ENCODE results near the gene COG6. TPM values are rescaled to one million over a fixed set of nuclear protein-coding genes. Genes with fewer than 3 reads are reported as not detected.

COG6 gene
- total and polyA plus RNA-seq, 2 of the 4 experiments (the other 2 are of a cell fraction), result 22.8 to 37.5 TPM

DNA sequence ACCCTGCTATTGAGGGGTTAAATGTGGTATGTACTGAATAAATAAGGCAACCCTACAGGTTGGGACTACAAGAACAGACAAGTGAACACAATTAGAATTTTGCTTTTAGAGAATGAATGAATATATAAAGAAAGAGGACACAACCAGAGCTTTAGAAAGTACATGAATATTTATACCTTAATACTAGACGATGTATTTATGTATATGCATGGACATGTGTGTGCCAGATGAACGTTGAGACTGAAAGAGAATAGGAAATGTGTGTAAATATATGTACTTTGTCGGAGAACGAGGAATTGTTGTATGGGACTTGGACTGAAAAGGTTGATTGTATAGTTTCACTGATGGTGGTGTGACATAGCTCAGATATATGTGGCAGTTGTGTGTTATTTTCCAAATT is 9.3 kb upstream of the COG6 start:
- no peak overlapping the region for H3K4ac ChIP-seq (ENCODE audit: low read depth, low read length)
- H3K56ac ChIP-seq (ENCODE audit: extremely low read depth, insufficient read depth, low read length), result no peak overlapping the region
- H4K5ac ChIP-seq (ENCODE audit: low read depth, low read length), result no peak overlapping the region
- H2BK15ac ChIP-seq (ENCODE audit: low read depth, low read length), result no peak overlapping the region
- H3K27me3 ChIP-seq (ENCODE audit: control insufficient read depth, insufficient read depth, low read length), result 0 out of 2 replicates have a peak, but pooled peaks cover 2% of the 10 kb centered on the region
- no peak overlapping the region for H3K14ac ChIP-seq (replicated peaks; ENCODE audit: low read depth, low read length)
- BruUV-seq (replicated peaks), result no TSS peak
- H2AFZ ChIP-seq (replicated peaks; ENCODE audit: low read length, poor library complexity), result no peak overlapping the region
- H3K4me2 ChIP-seq (ENCODE audit: low read depth, low read length), result no peak overlapping the region
- H3K4me3 ChIP-seq (ENCODE audit: insufficient read depth, low read depth, low read length), result no peak overlapping the region
- H2AK5ac ChIP-seq (ENCODE audit: low read depth, low read length), result no peak overlapping the region
- no peaks in the 10 kb centered on the region for H4K20me1 ChIP-seq (ENCODE audit: insufficient read depth, low read length)
- no peak overlapping the region for H2BK120ac ChIP-seq (ENCODE audit: low read depth, low read length)
- H4K91ac ChIP-seq (ENCODE audit: insufficient read depth, low read depth, low read length), result no peak overlapping the region
- in situ Hi-C loops (cut with MboI; ENCODE audit: low sequenced_read_pairs), result no loop called here
- H3K9me1 ChIP-seq (ENCODE audit: insufficient read depth, low read length), result no peaks in the 10 kb centered on the region
- H3K79me1 ChIP-seq (ENCODE audit: low read depth in 1 of 2, low read length in 2 of 2), result no peaks in the 10 kb centered on the region
- dilution Hi-C loops (cut with HindIII; ENCODE audit: low sequenced_read_pairs, unreplicated experiment), result no loop called here
- POLR2A ChIA-PET (ENCODE audit: unreplicated experiment), result no interaction called here
- WGBS, 2 experiments (ENCODE audit: extremely low coverage in 2 of 2, insufficient read length in 1 of 2), result 50% methylated on average over 2 of the region's 4 CpGs; no CpG with 5 or more reads in 1 of the 2 experiments
- ATAC-seq (ENCODE audit: low read depth), result no peak
- no peak overlapping the region for H3K18ac ChIP-seq (ENCODE audit: low read depth, low read length)
- no peak overlapping the region for H3K9ac ChIP-seq (ENCODE audit: low read depth, low read length)
- H3K9me3 ChIP-seq (ENCODE audit: control insufficient read depth, insufficient read depth, low read length), result no peaks in the 10 kb centered on the region
- H3K23ac ChIP-seq (ENCODE audit: low read depth, low read length), result no peak overlapping the region
- no peaks in the 10 kb centered on the region for H3K4me1 ChIP-seq (ENCODE audit: control insufficient read depth, insufficient read depth, low read length)
- no peak overlapping the region for H4K8ac ChIP-seq (ENCODE audit: low read depth in 2 of 2, low read length in 2 of 2)
- H2AK9ac ChIP-seq (replicated peaks; ENCODE audit: low read depth, low read length, poor library complexity), result no peak overlapping the region
- CTCF ChIA-PET, result no interaction called here
- no peak for DNase-seq
- TF ChIP-seq CTCF (conservative IDR thresholded peaks at IDR 0.05; ENCODE audit: low read depth, low read length), result no peak
- TF ChIP-seq CEBPB (IDR thresholded peaks at IDR 0.05; ENCODE audit: low read depth, low read length), result no peak
- TF ChIP-seq, protein P1, sequence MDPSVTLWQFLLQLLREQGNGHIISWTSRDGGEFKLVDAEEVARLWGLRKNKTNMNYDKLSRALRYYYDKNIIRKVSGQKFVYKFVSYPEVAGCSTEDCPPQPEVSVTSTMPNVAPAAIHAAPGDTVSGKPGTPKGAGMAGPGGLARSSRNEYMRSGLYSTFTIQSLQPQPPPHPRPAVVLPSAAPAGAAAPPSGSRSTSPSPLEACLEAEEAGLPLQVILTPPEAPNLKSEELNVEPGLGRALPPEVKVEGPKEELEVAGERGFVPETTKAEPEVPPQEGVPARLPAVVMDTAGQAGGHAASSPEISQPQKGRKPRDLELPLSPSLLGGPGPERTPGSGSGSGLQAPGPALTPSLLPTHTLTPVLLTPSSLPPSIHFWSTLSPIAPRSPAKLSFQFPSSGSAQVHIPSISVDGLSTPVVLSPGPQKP (IDR thresholded peaks at IDR 0.05; ENCODE audit: borderline replicate concordance, low read depth, low read length), result no peak
- no peak for TF ChIP-seq CHD1 (IDR thresholded peaks at IDR 0.05; ENCODE audit: low read depth, low read length)
- TF ChIP-seq MAZ (IDR thresholded peaks at IDR 0.05; ENCODE audit: borderline replicate concordance, low read depth, low read length), result no peak
- no peak for TF ChIP-seq NFE2L2 (IDR thresholded peaks at IDR 0.05; ENCODE audit: low read depth, low read length)
- TF ChIP-seq RCOR1 (IDR thresholded peaks at IDR 0.05; ENCODE audit: insufficient replicate concordance, low read length), result no peak
- no peak for TF ChIP-seq BHLHE40 (IDR thresholded peaks at IDR 0.05; ENCODE audit: low read depth, low read length)
- no peak for TF ChIP-seq RAD21 (IDR thresholded peaks at IDR 0.05; ENCODE audit: low read length)
- no peak for TF ChIP-seq USF2 (IDR thresholded peaks at IDR 0.05; ENCODE audit: low read depth, low read length)
- TF ChIP-seq MAFK (IDR thresholded peaks at IDR 0.05; ENCODE audit: low read depth, low read length), result no peak
- no peak for TF ChIP-seq POLR2A (IDR thresholded peaks at IDR 0.05; ENCODE audit: low read depth, low read length)
- no peak for TF ChIP-seq SMC3 (IDR thresholded peaks at IDR 0.05; ENCODE audit: low read depth, low read length)
- no peak for TF ChIP-seq RFX5 (IDR thresholded peaks at IDR 0.05; ENCODE audit: low read depth, low read length)
- no peak for TF ChIP-seq MXI1 (IDR thresholded peaks at IDR 0.05; ENCODE audit: borderline replicate concordance, low read depth, low read length)
- no peak for TF ChIP-seq FOS (IDR thresholded peaks at IDR 0.05; ENCODE audit: low read depth, low read length)
- intact Hi-C loops (cut with micrococcal nuclease), result no loop called here
- H2BK5ac ChIP-seq (ENCODE audit: low read depth, low read length, poor library complexity, severe bottlenecking), result no peak overlapping the region
- H3K27ac ChIP-seq (ENCODE audit: insufficient read depth, low read length), result no peak overlapping the region
- no peaks in the 10 kb centered on the region for H3K36me3 ChIP-seq (ENCODE audit: control insufficient read depth, insufficient read depth, low read length)
- H2BK20ac ChIP-seq (ENCODE audit: low read depth, low read length), result no peak overlapping the region

All from IMR-90 (cell line).